Measurements from ENCODE around the gene DCUN1D3.
"Not testable (repeated sequence)": the region's sequence is repeated elsewhere in the genome, so short reads cannot be mapped to it uniquely, and the experiment has no call there.

DCUN1D3 gene

GRCh38 chr16:20938426-20938825 lies 38.3 kb upstream of the DCUN1D3 start:
- Histone ChIP-seq H3K9me3 (ENCODE audit: control insufficient read depth, insufficient read depth, low read length) (no peaks in the 10 kb centered on the region), H3K4me1 (ENCODE audit: control insufficient read depth, insufficient read depth, low read length) (no peaks in the 10 kb centered on the region), H3K36me3 (ENCODE audit: control insufficient read depth, insufficient read depth, low read length) (no peaks in the 10 kb centered on the region), H3K27ac (ENCODE audit: low read depth, low read length) (no peak overlapping the region), H3K4me3 (ENCODE audit: low read depth, low read length) (no peak overlapping the region), H3K27me3 (ENCODE audit: control insufficient read depth, insufficient read depth, low read length) (no peaks in the 10 kb centered on the region), H3K9ac (ENCODE audit: low read depth, low read length) (no peak overlapping the region)

DNA sequence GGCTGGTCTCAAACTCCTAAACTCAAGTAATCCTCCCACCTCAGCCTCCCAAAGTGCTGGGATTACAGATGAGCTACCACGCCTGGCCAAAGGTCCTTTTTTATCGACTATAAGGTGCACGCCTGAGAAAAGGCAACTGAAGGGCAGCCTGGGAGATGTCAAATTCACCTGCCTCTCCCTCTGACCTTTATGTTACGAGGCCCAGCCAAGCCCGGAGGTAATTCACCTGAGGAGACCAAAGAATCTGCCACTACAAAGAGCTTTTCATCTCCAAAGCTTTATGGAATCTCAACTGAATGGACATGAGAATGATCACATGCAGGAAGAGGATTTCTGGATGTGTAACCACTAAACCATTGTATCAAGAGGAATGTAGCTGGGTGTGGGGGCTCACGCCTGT lies 37.6 kb upstream of the DCUN1D3 start:
- Histone ChIP-seq H3K27me3 (ENCODE audit: control insufficient read depth, insufficient read depth, low read length) (no peaks in the 10 kb centered on the region), H3K4me1 (ENCODE audit: control insufficient read depth, insufficient read depth, low read length) (no peaks in the 10 kb centered on the region), H3K9me3 (ENCODE audit: control insufficient read depth, insufficient read depth, low read length) (no peaks in the 10 kb centered on the region), H3K36me3 (ENCODE audit: control insufficient read depth, insufficient read depth, low read length) (no peaks in the 10 kb centered on the region), H3K4me3 (ENCODE audit: low read depth, low read length) (no peak overlapping the region), H3K27ac (ENCODE audit: low read depth, low read length) (no peak overlapping the region), H3K9ac (ENCODE audit: low read depth, low read length) (no peak overlapping the region)

- Histone ChIP-seq H3K9me3 (ENCODE audit: control insufficient read depth, insufficient read depth, low read length) (no peaks in the 10 kb centered on the region), H3K4me1 (ENCODE audit: control insufficient read depth, insufficient read depth, low read length) (no peaks in the 10 kb centered on the region), H3K27me3 (ENCODE audit: control insufficient read depth, insufficient read depth, low read length) (no peaks in the 10 kb centered on the region), H3K4me3 (ENCODE audit: low read depth, low read length) (no peak overlapping the region), H3K27ac (ENCODE audit: low read depth, low read length) (no peak overlapping the region), H3K9ac (ENCODE audit: low read depth, low read length) (no peak overlapping the region), H3K36me3 (ENCODE audit: control insufficient read depth, insufficient read depth, low read length) (no peaks in the 10 kb centered on the region)
Measured at GRCh38 chr16:20933589-20933988, 33.4 kb upstream of the DCUN1D3 start.

GRCh38 chr16:20931066-20931600 lies 31.0 kb upstream of the DCUN1D3 start:
- Histone ChIP-seq H3K9ac (ENCODE audit: low read depth, low read length) (no peak overlapping the region), H3K9me3 (ENCODE audit: control insufficient read depth, insufficient read depth, low read length) (no peaks in the 10 kb centered on the region), H3K27me3 (ENCODE audit: control insufficient read depth, insufficient read depth, low read length) (no peaks in the 10 kb centered on the region), H3K27ac (ENCODE audit: low read depth, low read length) (no peak overlapping the region), H3K4me3 (ENCODE audit: low read depth, low read length) (no peak overlapping the region), H3K4me1 (ENCODE audit: control insufficient read depth, insufficient read depth, low read length) (no peaks in the 10 kb centered on the region), H3K36me3 (ENCODE audit: control insufficient read depth, insufficient read depth, low read length) (no peaks in the 10 kb centered on the region)

- H3K4me3 ChIP-seq (ENCODE audit: low read depth, low read length) = no peak overlapping the region
- no peaks in the 10 kb centered on the region for H3K4me1 ChIP-seq (ENCODE audit: control insufficient read depth, insufficient read depth, low read length)
- H3K9me3 ChIP-seq (ENCODE audit: control insufficient read depth, insufficient read depth, low read length) = no peaks in the 10 kb centered on the region
- H3K36me3 ChIP-seq (ENCODE audit: control insufficient read depth, insufficient read depth, low read length) = no peaks in the 10 kb centered on the region
- H3K27me3 ChIP-seq (ENCODE audit: control insufficient read depth, insufficient read depth, low read length) = no peaks in the 10 kb centered on the region
- H3K27ac ChIP-seq (ENCODE audit: low read depth, low read length) = no peak overlapping the region
- no peak overlapping the region for H3K9ac ChIP-seq (ENCODE audit: low read depth, low read length)
Measured at GRCh38 chr16:20930365-20930690, 30.2 kb upstream of the DCUN1D3 start.

GRCh38 chr16:20929676-20930364 lies 29.7 kb upstream of the DCUN1D3 start:
- not testable (repeated sequence) for H3K36me3 ChIP-seq (ENCODE audit: control insufficient read depth, insufficient read depth, low read length); H3K4me1 ChIP-seq (ENCODE audit: control insufficient read depth, insufficient read depth, low read length); H3K27ac ChIP-seq (ENCODE audit: low read depth, low read length); H3K4me3 ChIP-seq (ENCODE audit: low read depth, low read length); H3K27me3 ChIP-seq (ENCODE audit: control insufficient read depth, insufficient read depth, low read length); H3K9ac ChIP-seq (ENCODE audit: low read depth, low read length); H3K9me3 ChIP-seq (ENCODE audit: control insufficient read depth, insufficient read depth, low read length)

DNA sequence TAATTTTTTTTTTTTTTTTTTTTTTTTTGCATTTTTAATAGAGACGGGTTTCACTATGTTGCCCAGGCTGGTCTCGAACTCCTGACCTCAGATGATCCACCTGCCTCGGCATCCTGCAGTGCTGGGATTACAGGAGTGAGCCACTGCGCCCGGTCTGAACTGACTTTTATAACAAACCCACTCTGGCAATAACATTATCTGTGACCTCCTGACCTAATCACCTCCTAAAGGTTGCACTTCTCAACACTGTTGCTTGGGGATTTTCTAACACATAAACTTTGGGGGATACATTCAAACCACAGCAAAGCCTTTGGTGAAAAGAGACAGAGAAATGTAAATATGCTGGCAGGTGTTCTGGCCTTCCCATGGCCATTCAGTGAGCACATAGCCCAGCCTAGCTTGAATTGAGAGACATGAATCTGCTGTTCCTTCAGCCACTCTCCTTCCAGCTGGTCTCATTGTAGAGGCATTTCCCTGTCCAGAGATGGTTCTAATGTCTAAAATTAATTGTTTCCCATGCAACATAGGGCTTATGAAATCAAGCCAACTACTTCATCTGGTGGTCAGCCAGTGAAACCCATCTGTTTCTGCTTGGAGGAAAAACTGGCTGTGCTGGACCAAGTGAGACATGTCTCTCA lies 28.7 kb upstream of the DCUN1D3 start:
- Histone ChIP-seq H3K4me1 (ENCODE audit: control insufficient read depth, insufficient read depth, low read length) (no peaks in the 10 kb centered on the region), H3K4me3 (ENCODE audit: low read depth, low read length) (no peak overlapping the region), H3K27me3 (ENCODE audit: control insufficient read depth, insufficient read depth, low read length) (no peaks in the 10 kb centered on the region), H3K9me3 (ENCODE audit: control insufficient read depth, insufficient read depth, low read length) (no peaks in the 10 kb centered on the region), H3K27ac (ENCODE audit: low read depth, low read length) (no peak overlapping the region), H3K9ac (ENCODE audit: low read depth, low read length) (no peak overlapping the region), H3K36me3 (ENCODE audit: control insufficient read depth, insufficient read depth, low read length) (peaks cover 5% of the 10 kb centered on the region; the same call in 1 of the 2 replicates)

DNA sequence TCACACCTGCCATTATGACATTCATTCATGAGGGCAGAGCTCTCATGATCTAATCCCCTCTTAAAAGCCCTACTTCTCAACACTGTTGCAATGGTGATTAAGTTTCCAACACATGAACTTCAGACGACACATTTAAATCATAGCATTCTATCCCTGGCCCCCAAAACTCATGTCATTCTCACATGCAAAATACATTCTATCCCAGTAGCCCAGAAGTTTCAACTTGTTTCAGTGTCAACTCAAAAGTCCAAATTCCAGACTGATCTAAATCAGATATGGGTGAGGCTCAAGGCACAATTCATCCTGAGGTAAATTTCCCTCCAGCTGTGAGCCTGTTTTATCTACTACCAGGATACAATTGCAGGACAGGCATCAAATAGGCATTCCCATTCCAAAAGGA lies 25.6 kb upstream of the DCUN1D3 start:
- Histone ChIP-seq H3K27ac (ENCODE audit: low read depth, low read length) (no peak overlapping the region), H3K4me1 (ENCODE audit: control insufficient read depth, insufficient read depth, low read length) (no peaks in the 10 kb centered on the region), H3K27me3 (ENCODE audit: control insufficient read depth, insufficient read depth, low read length) (no peaks in the 10 kb centered on the region), H3K9ac (ENCODE audit: low read depth, low read length) (no peak overlapping the region), H3K9me3 (ENCODE audit: control insufficient read depth, insufficient read depth, low read length) (no peaks in the 10 kb centered on the region), H3K36me3 (ENCODE audit: control insufficient read depth, insufficient read depth, low read length) (peaks cover 6% of the 10 kb centered on the region; the same call in 1 of the 2 replicates), H3K4me3 (ENCODE audit: low read depth, low read length) (no peak overlapping the region)

GRCh38 chr16:20923876-20924275 lies 23.7 kb upstream of the DCUN1D3 start:
- Histone ChIP-seq H3K4me3 (ENCODE audit: low read depth, low read length) (no peak overlapping the region), H3K9me3 (ENCODE audit: control insufficient read depth, insufficient read depth, low read length) (no peaks in the 10 kb centered on the region), H3K36me3 (ENCODE audit: control insufficient read depth, insufficient read depth, low read length) (peaks cover 8% of the 10 kb centered on the region), H3K27ac (ENCODE audit: low read depth, low read length) (no peak overlapping the region), H3K9ac (ENCODE audit: low read depth, low read length) (no peak overlapping the region), H3K27me3 (ENCODE audit: control insufficient read depth, insufficient read depth, low read length) (no peaks in the 10 kb centered on the region), H3K4me1 (ENCODE audit: control insufficient read depth, insufficient read depth, low read length) (peaks cover 5% of the 10 kb centered on the region; the same call in 1 of the 2 replicates)

- Histone ChIP-seq H3K27me3 (ENCODE audit: control insufficient read depth, insufficient read depth, low read length) (no peaks in the 10 kb centered on the region), H3K36me3 (ENCODE audit: control insufficient read depth, insufficient read depth, low read length) (peaks cover 8% of the 10 kb centered on the region), H3K4me3 (ENCODE audit: low read depth, low read length) (no peak overlapping the region), H3K27ac (ENCODE audit: low read depth, low read length) (no peak overlapping the region), H3K9ac (ENCODE audit: low read depth, low read length) (no peak overlapping the region), H3K9me3 (ENCODE audit: control insufficient read depth, insufficient read depth, low read length) (no peaks in the 10 kb centered on the region), H3K4me1 (ENCODE audit: control insufficient read depth, insufficient read depth, low read length) (peaks cover 9% of the 10 kb centered on the region; the same call in 1 of the 2 replicates)
Measured at GRCh38 chr16:20920799-20921198, 20.6 kb upstream of the DCUN1D3 start.

DNA sequence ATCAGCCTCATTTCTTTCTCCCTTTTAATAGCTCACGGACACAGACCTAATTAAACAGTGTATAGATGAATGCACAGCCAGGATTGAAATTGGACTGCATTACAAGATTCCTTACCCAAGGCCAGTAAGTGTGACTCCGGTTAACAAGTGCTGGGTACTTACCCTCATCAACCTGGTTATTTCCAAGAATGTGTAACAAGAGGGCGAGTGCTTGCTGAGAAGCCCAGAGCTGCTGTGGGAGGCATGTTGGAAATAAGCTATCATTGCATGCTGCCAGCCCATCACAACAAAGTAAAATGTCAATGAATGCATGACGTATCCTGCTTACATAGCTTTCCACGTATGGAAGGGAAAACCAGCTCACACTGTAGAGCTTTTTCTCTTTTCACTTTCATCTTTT lies 19.9 kb upstream of the DCUN1D3 start:
- Histone ChIP-seq H3K27me3 (ENCODE audit: control insufficient read depth, insufficient read depth, low read length) (no peaks in the 10 kb centered on the region), H3K9ac (ENCODE audit: low read depth, low read length) (no peak overlapping the region), H3K36me3 (ENCODE audit: control insufficient read depth, insufficient read depth, low read length) (peaks cover 8% of the 10 kb centered on the region), H3K4me1 (ENCODE audit: control insufficient read depth, insufficient read depth, low read length) (peaks cover 9% of the 10 kb centered on the region; the same call in 1 of the 2 replicates), H3K9me3 (ENCODE audit: control insufficient read depth, insufficient read depth, low read length) (no peaks in the 10 kb centered on the region), H3K27ac (ENCODE audit: low read depth, low read length) (no peak overlapping the region), H3K4me3 (ENCODE audit: low read depth, low read length) (no peak overlapping the region)
